ENCODE results near the gene NOS1AP.
"Not testable (repeated sequence)": the region's sequence is repeated elsewhere in the genome, so short reads cannot be mapped to it uniquely, and the experiment has no call there.

NOS1AP gene

GRCh38 chr1:162195567-162195966 lies 126.1 kb downstream of the NOS1AP start:
- DNase-seq (ENCODE audit: low spot score) = no peak

- no peak for DNase-seq (ENCODE audit: low spot score)
These were observed 126.9 kb downstream of the NOS1AP start for GRCh38 chr1:162196387-162196786.

- DNase-seq (ENCODE audit: low spot score) = no peak
These were observed 127.6 kb downstream of the NOS1AP start for GRCh38 chr1:162197041-162197531.

- DNase-seq (ENCODE audit: low spot score) = no peak
These were observed 128.3 kb downstream of the NOS1AP start for GRCh38 chr1:162197615-162198421.

- no peak for DNase-seq (ENCODE audit: low spot score)
These were observed 130.8 kb downstream of the NOS1AP start for GRCh38 chr1:162200096-162200847.

- DNase-seq (ENCODE audit: low spot score) = not testable (repeated sequence)
These were observed 131.6 kb downstream of the NOS1AP start for GRCh38 chr1:162201062-162201461.

GRCh38 chr1:162204129-162204822 lies 134.8 kb downstream of the NOS1AP start:
- DNase-seq (ENCODE audit: low spot score) = no peak

- no peak for DNase-seq (ENCODE audit: low spot score)
These were observed 135.3 kb downstream of the NOS1AP start for GRCh38 chr1:162204823-162205155.

- no peak for DNase-seq (ENCODE audit: low spot score)
These were observed 136.8 kb downstream of the NOS1AP start for GRCh38 chr1:162206300-162206699.

- DNase-seq (ENCODE audit: low spot score) = no peak
These were observed 137.5 kb downstream of the NOS1AP start for GRCh38 chr1:162206749-162207635.

- no peak for DNase-seq (ENCODE audit: low spot score)
These were observed 138.4 kb downstream of the NOS1AP start for GRCh38 chr1:162207862-162208261.

- no peak for DNase-seq (ENCODE audit: low spot score)
These were observed 140.7 kb downstream of the NOS1AP start for GRCh38 chr1:162210196-162210595.

GRCh38 chr1:162212713-162213112 lies 143.2 kb downstream of the NOS1AP start:
- DNase-seq (ENCODE audit: low spot score) = no peak

GRCh38 chr1:162213281-162213912 lies 143.9 kb downstream of the NOS1AP start:
- DNase-seq (ENCODE audit: low spot score) = no peak

GRCh38 chr1:162214202-162214601 lies 144.7 kb downstream of the NOS1AP start:
- DNase-seq (ENCODE audit: low spot score) = no peak

GRCh38 chr1:162215902-162216301 lies 146.4 kb downstream of the NOS1AP start:
- no peak for DNase-seq (ENCODE audit: low spot score)

GRCh38 chr1:162216604-162217003 lies 147.1 kb downstream of the NOS1AP start:
- DNase-seq (ENCODE audit: low spot score) = no peak

GRCh38 chr1:162217706-162218105 lies 148.2 kb downstream of the NOS1AP start:
- DNase-seq (ENCODE audit: low spot score) = no peak

GRCh38 chr1:162218546-162218945 lies 149.1 kb downstream of the NOS1AP start:
- DNase-seq (ENCODE audit: low spot score) = no peak

- no peak for DNase-seq (ENCODE audit: low spot score)
These were observed 149.5 kb downstream of the NOS1AP start for GRCh38 chr1:162218975-162219374.

- DNase-seq (ENCODE audit: low spot score) = no peak
These were observed 150.0 kb downstream of the NOS1AP start for GRCh38 chr1:162219461-162219860.
